Measurements from ENCODE around the gene MAT1A. TPM values are rescaled to one million over a fixed set of nuclear protein-coding genes. Genes with fewer than 3 reads are reported as not detected.
A peak's percentile ranks its signal among the peaks of the same experiment; 100 is the strongest.

Gene MAT1A
- total and polyA plus RNA-seq, 2 of the 13 experiments (the other 11 are each of a cell fraction or from before 2014, with no cell fraction given), result 57.1 to 76.9 TPM

DNA sequence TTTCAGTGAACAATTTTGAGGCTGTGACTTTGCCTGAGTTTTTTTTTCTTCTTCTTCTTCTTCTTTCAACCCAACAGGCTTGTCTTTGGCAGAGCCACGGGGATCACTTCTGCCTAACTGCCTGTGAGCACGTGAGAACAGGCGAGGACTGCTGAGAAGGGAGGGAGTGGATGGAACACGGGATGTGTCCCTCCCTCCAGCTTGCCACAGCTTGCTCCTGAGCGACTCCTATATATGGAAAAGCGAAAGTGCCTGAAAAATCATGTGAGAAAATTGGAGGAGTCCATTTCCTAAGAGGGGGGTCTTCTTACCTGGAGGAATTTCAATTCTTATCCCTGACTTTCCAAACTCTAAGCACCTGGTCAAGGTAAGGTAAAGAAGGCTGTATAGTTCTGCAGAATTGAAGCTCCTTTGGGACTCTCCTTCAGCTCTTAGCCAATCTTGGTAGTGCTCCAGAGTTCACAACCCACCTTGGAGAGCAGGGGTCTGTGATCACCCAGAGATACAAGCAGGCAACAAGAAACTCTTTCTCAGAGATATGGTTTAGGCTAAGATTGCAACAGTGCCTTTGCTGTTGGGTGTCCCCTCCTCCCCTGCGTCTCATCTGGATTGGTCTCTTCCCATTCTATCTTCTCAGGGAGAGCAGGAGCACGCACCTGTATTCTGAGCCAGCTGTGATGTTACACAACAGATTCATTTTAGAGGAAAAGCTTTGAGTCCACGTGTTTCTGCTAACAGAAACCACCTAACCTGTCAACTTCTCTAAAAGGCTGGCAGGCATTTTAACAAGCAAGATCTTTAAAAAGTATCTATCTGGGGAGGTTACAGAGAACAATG, at the start of gene MAT1A (continued):
- TF ChIP-seq, protein P1, sequence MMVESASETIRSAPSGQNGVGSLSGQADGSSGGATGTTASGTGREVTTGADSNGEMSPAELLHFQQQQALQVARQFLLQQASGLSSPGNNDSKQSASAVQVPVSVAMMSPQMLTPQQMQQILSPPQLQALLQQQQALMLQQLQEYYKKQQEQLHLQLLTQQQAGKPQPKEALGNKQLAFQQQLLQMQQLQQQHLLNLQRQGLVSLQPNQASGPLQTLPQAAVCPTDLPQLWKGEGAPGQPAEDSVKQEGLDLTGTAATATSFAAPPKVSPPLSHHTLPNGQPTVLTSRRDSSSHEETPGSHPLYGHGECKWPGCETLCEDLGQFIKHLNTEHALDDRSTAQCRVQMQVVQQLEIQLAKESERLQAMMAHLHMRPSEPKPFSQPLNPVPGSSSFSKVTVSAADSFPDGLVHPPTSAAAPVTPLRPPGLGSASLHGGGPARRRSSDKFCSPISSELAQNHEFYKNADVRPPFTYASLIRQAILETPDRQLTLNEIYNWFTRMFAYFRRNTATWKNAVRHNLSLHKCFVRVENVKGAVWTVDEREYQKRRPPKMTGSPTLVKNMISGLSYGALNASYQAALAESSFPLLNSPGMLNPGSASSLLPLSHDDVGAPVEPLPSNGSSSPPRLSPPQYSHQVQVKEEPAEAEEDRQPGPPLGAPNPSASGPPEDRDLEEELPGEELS (CRISPR knock-in tag; IDR thresholded peaks at IDR 0.05), result no peak
- TF ChIP-seq ZFP41 (CRISPR knock-in tag; IDR thresholded peaks at IDR 0.05; ENCODE audit: borderline replicate concordance) (no peak), GFI1 (CRISPR knock-in tag; IDR thresholded peaks at IDR 0.05; ENCODE audit: borderline replicate concordance) (no peak), DNMT3B (CRISPR knock-in tag; conservative IDR thresholded peaks at IDR 0.05) (no peak), ZFY (CRISPR knock-in tag; IDR thresholded peaks at IDR 0.05) (no peak), ZNF780A (CRISPR knock-in tag; IDR thresholded peaks at IDR 0.05) (no peak), HNRNPH1 (optimal IDR thresholded peaks at IDR 0.05; ENCODE audit: low read depth, low read length) (no peak), FOXK2 (IDR thresholded peaks at IDR 0.05) (peak; percentile 82), SMAD3 (CRISPR knock-in tag; IDR thresholded peaks at IDR 0.05) (no peak), ARNT2 (CRISPR knock-in tag; IDR thresholded peaks at IDR 0.05; ENCODE audit: low read depth) (peak; percentile 43; the same call in 1 of the 2 replicates), TSC22D2 (CRISPR knock-in tag; IDR thresholded peaks at IDR 0.05; ENCODE audit: borderline replicate concordance) (peak; percentile 16; the same call in 1 of the 2 replicates), ZNF562 (CRISPR knock-in tag; IDR thresholded peaks at IDR 0.05; ENCODE audit: borderline replicate concordance) (no peak), KAT8 (CRISPR knock-in tag; IDR thresholded peaks at IDR 0.05) (0 out of 2 replicates have a peak, but pooled peaks have one; percentile 12), ZNF550 (CRISPR knock-in tag; IDR thresholded peaks at IDR 0.05; ENCODE audit: borderline replicate concordance) (no peak), MAFK (conservative IDR thresholded peaks at IDR 0.05 in 1 of 2, IDR thresholded peaks at IDR 0.05 in 1 of 2; ENCODE audit: low read length in 2 of 2) (no peak), PTBP1 (IDR thresholded peaks at IDR 0.05; ENCODE audit: low read depth, low read length, poor library complexity, severe bottlenecking) (no peak), ZNF44 (CRISPR knock-in tag; IDR thresholded peaks at IDR 0.05) (no peak), ZMYM2 (CRISPR knock-in tag; IDR thresholded peaks at IDR 0.05) (no peak), GABPB1 (CRISPR knock-in tag; IDR thresholded peaks at IDR 0.05) (no peak), SRSF4 (IDR thresholded peaks at IDR 0.05; ENCODE audit: low read depth, low read length, poor library complexity, severe bottlenecking) (no peak)
- TF ChIP-seq, protein P2, sequence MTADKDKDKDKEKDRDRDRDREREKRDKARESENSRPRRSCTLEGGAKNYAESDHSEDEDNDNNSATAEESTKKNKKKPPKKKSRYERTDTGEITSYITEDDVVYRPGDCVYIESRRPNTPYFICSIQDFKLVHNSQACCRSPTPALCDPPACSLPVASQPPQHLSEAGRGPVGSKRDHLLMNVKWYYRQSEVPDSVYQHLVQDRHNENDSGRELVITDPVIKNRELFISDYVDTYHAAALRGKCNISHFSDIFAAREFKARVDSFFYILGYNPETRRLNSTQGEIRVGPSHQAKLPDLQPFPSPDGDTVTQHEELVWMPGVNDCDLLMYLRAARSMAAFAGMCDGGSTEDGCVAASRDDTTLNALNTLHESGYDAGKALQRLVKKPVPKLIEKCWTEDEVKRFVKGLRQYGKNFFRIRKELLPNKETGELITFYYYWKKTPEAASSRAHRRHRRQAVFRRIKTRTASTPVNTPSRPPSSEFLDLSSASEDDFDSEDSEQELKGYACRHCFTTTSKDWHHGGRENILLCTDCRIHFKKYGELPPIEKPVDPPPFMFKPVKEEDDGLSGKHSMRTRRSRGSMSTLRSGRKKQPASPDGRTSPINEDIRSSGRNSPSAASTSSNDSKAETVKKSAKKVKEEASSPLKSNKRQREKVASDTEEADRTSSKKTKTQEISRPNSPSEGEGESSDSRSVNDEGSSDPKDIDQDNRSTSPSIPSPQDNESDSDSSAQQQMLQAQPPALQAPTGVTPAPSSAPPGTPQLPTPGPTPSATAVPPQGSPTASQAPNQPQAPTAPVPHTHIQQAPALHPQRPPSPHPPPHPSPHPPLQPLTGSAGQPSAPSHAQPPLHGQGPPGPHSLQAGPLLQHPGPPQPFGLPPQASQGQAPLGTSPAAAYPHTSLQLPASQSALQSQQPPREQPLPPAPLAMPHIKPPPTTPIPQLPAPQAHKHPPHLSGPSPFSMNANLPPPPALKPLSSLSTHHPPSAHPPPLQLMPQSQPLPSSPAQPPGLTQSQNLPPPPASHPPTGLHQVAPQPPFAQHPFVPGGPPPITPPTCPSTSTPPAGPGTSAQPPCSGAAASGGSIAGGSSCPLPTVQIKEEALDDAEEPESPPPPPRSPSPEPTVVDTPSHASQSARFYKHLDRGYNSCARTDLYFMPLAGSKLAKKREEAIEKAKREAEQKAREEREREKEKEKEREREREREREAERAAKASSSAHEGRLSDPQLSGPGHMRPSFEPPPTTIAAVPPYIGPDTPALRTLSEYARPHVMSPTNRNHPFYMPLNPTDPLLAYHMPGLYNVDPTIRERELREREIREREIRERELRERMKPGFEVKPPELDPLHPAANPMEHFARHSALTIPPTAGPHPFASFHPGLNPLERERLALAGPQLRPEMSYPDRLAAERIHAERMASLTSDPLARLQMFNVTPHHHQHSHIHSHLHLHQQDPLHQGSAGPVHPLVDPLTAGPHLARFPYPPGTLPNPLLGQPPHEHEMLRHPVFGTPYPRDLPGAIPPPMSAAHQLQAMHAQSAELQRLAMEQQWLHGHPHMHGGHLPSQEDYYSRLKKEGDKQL (CRISPR knock-in tag; IDR thresholded peaks at IDR 0.05; ENCODE audit: low read depth), result no peak
- TF ChIP-seq, protein P3, sequence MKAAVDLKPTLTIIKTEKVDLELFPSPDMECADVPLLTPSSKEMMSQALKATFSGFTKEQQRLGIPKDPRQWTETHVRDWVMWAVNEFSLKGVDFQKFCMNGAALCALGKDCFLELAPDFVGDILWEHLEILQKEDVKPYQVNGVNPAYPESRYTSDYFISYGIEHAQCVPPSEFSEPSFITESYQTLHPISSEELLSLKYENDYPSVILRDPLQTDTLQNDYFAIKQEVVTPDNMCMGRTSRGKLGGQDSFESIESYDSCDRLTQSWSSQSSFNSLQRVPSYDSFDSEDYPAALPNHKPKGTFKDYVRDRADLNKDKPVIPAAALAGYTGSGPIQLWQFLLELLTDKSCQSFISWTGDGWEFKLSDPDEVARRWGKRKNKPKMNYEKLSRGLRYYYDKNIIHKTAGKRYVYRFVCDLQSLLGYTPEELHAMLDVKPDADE (CRISPR knock-in tag; IDR thresholded peaks at IDR 0.05), result no peak

All from HepG2 (cell line).